ENCODE data around the gene MINPP1.

The MINPP1 gene

GRCh38 chr10:87507879-87508483 is 3.3 kb downstream of the MINPP1 start:
- no peak overlapping the region for H3K4me3 ChIP-seq (ENCODE audit: low read depth, low read length)
- TF ChIP-seq MYC (IDR thresholded peaks at IDR 0.05; ENCODE audit: low read depth, low read length) (no peak), MAX (IDR thresholded peaks at IDR 0.05; ENCODE audit: low read depth, low read length) (no peak), POLR2A (IDR thresholded peaks at IDR 0.05; ENCODE audit: extremely low read depth, insufficient read length) (no peak)
- DNase-seq (ENCODE audit: low read depth) = no peak

GRCh38 chr10:87508837-87509236 is 4.1 kb downstream of the MINPP1 start:
- no peak overlapping the region for H3K4me3 ChIP-seq (ENCODE audit: low read depth, low read length)
- no peak for TF ChIP-seq CTCF (IDR thresholded peaks at IDR 0.05; ENCODE audit: low read depth, low read length)
- no peak for TF ChIP-seq POLR2A (IDR thresholded peaks at IDR 0.05; ENCODE audit: extremely low read depth, insufficient read length)
- TF ChIP-seq MYC (IDR thresholded peaks at IDR 0.05; ENCODE audit: low read depth, low read length) = no peak
- no peak for DNase-seq (ENCODE audit: low read depth)

GRCh38 chr10:87510025-87510424 is 5.3 kb downstream of the MINPP1 start:
- H3K4me3 ChIP-seq (ENCODE audit: low read depth, low read length) = no peak overlapping the region
- no peak for DNase-seq (ENCODE audit: low read depth)
- no peak for TF ChIP-seq CTCF (IDR thresholded peaks at IDR 0.05; ENCODE audit: low read depth, low read length)
- no peak for TF ChIP-seq MAX (IDR thresholded peaks at IDR 0.05; ENCODE audit: low read depth, low read length)
- TF ChIP-seq MYC (IDR thresholded peaks at IDR 0.05; ENCODE audit: low read depth, low read length) = no peak
- no peak for TF ChIP-seq POLR2A (IDR thresholded peaks at IDR 0.05; ENCODE audit: extremely low read depth, insufficient read length)

GRCh38 chr10:87511526-87511925 is 6.8 kb downstream of the MINPP1 start:
- no peak overlapping the region for H3K4me3 ChIP-seq (ENCODE audit: low read depth, low read length)
- DNase-seq (ENCODE audit: low read depth) = no peak
- TF ChIP-seq CTCF (IDR thresholded peaks at IDR 0.05; ENCODE audit: low read depth, low read length) (no peak), POLR2A (IDR thresholded peaks at IDR 0.05; ENCODE audit: extremely low read depth, insufficient read length) (no peak), MAX (IDR thresholded peaks at IDR 0.05; ENCODE audit: low read depth, low read length) (no peak), MYC (IDR thresholded peaks at IDR 0.05; ENCODE audit: low read depth, low read length) (no peak)

GRCh38 chr10:87518937-87519336 is 14.2 kb downstream of the MINPP1 start:
- no peak overlapping the region for H3K4me3 ChIP-seq (ENCODE audit: low read depth, low read length)
- no peak for TF ChIP-seq MAX (IDR thresholded peaks at IDR 0.05; ENCODE audit: low read depth, low read length)
- TF ChIP-seq MYC (IDR thresholded peaks at IDR 0.05; ENCODE audit: low read depth, low read length) = no peak
- no peak for TF ChIP-seq POLR2A (IDR thresholded peaks at IDR 0.05; ENCODE audit: extremely low read depth, insufficient read length)
- TF ChIP-seq CTCF (IDR thresholded peaks at IDR 0.05; ENCODE audit: low read depth, low read length) = no peak
- no peak for DNase-seq (ENCODE audit: low read depth)

GRCh38 chr10:87519582-87519981 is 14.9 kb downstream of the MINPP1 start:
- no peak for DNase-seq (ENCODE audit: low read depth)
- H3K4me3 ChIP-seq (ENCODE audit: low read depth, low read length) = no peak overlapping the region
- TF ChIP-seq MYC (IDR thresholded peaks at IDR 0.05; ENCODE audit: low read depth, low read length) = no peak
- no peak for TF ChIP-seq POLR2A (IDR thresholded peaks at IDR 0.05; ENCODE audit: extremely low read depth, insufficient read length)
- TF ChIP-seq MAX (IDR thresholded peaks at IDR 0.05; ENCODE audit: low read depth, low read length) = no peak
- no peak for TF ChIP-seq CTCF (IDR thresholded peaks at IDR 0.05; ENCODE audit: low read depth, low read length)
